ENCODE measurements around the gene PLLP. TPM values are rescaled to one million over a fixed set of nuclear protein-coding genes. Genes with fewer than 3 reads are reported as not detected.

The PLLP gene
- total RNA-seq, 4 donors from 2014 or later = 13.6 to 38.5 (median 30.1) TPM

DNA sequence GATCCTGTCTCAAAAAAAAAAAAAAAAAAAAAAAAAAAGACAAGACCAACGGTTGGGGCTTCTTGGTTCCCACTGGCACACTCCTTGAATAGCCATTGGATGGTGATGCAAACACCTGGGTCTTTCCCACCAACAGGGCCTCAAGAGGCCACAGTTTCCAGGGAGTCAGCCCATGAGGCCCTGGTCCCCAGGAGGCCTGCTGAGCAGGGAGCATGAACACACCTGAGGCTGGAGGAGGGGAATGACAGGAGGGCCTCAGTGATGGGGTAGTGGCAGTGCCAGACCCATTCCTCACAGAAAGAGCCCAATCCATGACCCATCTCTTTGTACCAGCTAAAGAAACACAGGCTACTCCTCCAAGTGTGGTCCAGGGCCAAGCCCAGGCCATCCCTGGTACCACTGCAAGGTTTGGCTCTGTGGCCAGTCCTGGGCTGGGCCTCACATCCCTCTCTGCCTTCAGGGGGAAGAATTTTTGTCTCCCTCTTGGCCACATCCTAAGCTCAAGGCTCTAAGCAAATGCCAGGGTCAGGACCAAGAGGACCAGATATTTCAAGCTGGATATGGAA lies 25.5 kb downstream of the PLLP start:
- H3K27me3 ChIP-seq = no peaks in the 10 kb centered on the region
- intact Hi-C loops (cut with DNase I) = no loop called here
- no peak for DNase-seq
- peaks cover 0 to 9% of the 10 kb centered on the region in 2 donors for H3K4me1 ChIP-seq
- WGBS, 2 donors = 74 to 84% methylated on average over 1 of the region's 1 CpG
- H3K27ac ChIP-seq = no peak overlapping the region
- no peak overlapping the region for H3K4me3 ChIP-seq (replicated peaks in 1 of 3)
- TF ChIP-seq, protein P1, sequence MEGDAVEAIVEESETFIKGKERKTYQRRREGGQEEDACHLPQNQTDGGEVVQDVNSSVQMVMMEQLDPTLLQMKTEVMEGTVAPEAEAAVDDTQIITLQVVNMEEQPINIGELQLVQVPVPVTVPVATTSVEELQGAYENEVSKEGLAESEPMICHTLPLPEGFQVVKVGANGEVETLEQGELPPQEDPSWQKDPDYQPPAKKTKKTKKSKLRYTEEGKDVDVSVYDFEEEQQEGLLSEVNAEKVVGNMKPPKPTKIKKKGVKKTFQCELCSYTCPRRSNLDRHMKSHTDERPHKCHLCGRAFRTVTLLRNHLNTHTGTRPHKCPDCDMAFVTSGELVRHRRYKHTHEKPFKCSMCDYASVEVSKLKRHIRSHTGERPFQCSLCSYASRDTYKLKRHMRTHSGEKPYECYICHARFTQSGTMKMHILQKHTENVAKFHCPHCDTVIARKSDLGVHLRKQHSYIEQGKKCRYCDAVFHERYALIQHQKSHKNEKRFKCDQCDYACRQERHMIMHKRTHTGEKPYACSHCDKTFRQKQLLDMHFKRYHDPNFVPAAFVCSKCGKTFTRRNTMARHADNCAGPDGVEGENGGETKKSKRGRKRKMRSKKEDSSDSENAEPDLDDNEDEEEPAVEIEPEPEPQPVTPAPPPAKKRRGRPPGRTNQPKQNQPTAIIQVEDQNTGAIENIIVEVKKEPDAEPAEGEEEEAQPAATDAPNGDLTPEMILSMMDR (IDR thresholded peaks at IDR 0.05) = no peak
- TF ChIP-seq POLR2A (IDR thresholded peaks at IDR 0.05) = no peak
- H3K36me3 ChIP-seq = peaks cover 0 to 14% of the 10 kb centered on the region in 2 donors
- no peaks in the 10 kb centered on the region for H3K9me3 ChIP-seq

DNA sequence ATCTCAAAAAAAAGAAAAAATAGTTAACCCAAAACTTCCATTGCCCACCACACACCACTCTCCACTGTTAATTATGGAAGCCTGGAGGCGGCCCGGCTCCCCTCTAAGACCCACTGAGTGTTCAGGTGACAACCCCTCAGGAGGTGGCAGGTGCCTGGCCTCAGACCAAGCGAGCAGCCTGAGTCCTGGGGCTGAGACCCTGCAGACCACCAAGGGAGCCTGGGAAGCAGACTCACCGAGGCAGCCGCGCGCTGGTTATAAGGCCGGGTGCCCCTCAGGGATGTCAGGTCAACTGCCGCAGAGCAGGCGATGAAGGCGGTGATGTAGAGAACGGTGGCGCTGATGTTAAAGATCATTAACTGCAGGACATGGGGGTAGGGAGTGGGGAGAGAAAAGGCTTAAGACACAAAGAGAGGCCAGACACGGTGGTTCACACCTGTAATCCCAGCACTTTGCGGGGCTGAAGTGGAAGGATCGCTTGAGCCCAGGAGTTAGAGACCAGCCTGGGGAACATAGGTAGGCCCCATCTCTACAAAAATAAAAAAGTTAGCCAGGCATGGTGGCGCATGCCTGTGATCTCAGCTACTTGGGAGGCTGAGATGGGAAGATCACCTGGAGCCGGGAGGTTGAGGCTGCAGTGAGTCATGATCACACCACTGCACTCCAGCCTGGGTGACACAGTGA lies 26.1 kb downstream of the PLLP start:
- peak overlapping the region in 1 of 3 donors; percentile 30 for H3K27ac ChIP-seq
- peaks cover 0 to 18% of the 10 kb centered on the region in 2 donors for H3K36me3 ChIP-seq
- no peaks in the 10 kb centered on the region for H3K9me3 ChIP-seq
- H3K4me3 ChIP-seq (replicated peaks in 1 of 3) = no peak overlapping the region
- no peak for TF ChIP-seq POLR2A (IDR thresholded peaks at IDR 0.05)
- TF ChIP-seq, protein P1 (IDR thresholded peaks at IDR 0.05) = no peak
- H3K4me1 ChIP-seq = peaks cover 0 to 6% of the 10 kb centered on the region in 2 donors
- intact Hi-C loops (cut with DNase I) = no loop called here
- 93 to 97% methylated on average over 18 of the region's 18 CpGs for WGBS, 2 donors
- no peak for DNase-seq
- no peaks in the 10 kb centered on the region for H3K27me3 ChIP-seq

DNA sequence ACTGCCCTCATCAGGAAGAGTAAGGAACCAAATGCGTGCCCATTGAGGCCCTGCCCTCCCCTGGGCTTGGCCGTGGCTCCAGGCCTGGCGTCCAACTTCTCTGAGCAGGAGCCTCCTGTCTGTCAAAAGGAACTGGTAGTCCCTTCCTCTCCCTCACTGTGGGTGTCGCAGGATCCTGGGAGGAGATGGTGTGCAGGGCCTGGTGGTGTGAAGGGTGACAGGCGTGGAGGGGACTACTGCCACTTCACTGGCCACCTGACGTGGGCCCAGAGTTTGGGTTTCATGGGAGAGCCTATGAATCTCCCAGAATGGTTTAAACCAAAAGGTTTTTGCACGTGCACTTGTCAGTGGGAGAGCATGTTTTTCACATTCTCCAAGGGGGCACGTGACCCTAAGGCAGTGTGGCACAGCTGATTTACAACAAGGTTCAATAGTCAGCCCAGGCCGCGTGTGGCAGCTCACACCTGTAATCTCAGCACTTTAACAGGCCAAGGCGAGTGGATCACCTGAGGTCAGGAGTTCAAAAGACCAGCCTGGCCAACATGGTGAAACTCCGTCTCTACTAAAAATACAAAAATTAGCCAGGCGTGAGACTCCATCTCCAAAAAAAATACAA lies 26.9 kb downstream of the PLLP start:
- intact Hi-C loops (cut with DNase I) = no loop called here
- no peak for DNase-seq
- WGBS, 2 donors = 82 to 84% methylated on average over 10 to 13 of the region's 13 CpGs
- H3K36me3 ChIP-seq = peaks cover 4 to 26% of the 10 kb centered on the region in 2 donors
- H3K4me1 ChIP-seq = peaks cover 0 to 6% of the 10 kb centered on the region in 2 donors
- no peak overlapping the region for H3K4me3 ChIP-seq (replicated peaks in 1 of 3)
- no peak for TF ChIP-seq POLR2A (IDR thresholded peaks at IDR 0.05)
- TF ChIP-seq, protein P1 (IDR thresholded peaks at IDR 0.05) = peak in 1 of 6 experiments; percentile 3
- no peak overlapping the region for H3K27ac ChIP-seq
- H3K27me3 ChIP-seq = no peaks in the 10 kb centered on the region
- no peaks in the 10 kb centered on the region for H3K9me3 ChIP-seq

DNA sequence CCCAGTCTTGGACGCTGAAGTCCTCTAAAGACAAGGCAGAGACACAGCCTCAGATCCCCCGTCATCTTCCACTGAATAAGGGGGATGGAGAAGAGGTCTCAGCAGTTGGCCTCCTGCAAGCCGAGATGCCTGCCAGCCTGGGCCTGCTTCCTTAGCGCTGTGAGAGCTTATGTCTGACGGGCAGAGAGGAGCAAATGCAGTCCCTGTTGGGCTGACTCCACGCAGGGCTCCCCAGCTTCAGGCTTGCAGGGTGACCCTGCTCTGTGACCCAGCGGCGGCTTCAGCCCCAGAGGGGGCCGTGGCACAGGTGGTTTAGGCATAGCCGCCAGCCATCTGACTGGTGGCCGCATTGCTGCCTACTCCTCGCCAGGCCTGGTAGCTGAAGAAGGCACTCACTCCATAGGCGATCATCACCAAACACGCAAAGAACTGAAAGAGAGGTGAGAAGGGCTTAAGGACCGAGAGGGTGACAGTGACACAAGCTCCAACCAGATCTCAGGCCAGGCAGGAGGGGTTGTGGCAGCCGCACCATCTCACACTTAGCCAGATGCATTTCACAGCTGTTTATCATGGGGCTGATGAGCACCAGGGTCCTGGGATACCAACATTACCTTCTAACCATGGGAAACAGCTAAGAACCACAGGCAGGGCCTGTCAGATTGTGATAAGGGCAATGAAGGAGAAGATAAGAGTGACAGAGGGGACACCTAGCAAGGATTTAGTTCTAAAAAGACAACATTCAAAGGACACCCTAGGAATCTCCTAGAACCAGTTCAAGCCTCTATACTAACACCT lies 27.7 kb downstream of the PLLP start:
- TF ChIP-seq POLR2A (IDR thresholded peaks at IDR 0.05) = no peak
- Histone ChIP-seq H3K4me3 (replicated peaks in 1 of 3) (no peak overlapping the region), H3K27ac (no peak overlapping the region), H3K36me3 (peaks cover 6 to 34% of the 10 kb centered on the region in 2 donors), H3K4me1 (peaks cover 0 to 6% of the 10 kb centered on the region in 2 donors), H3K27me3 (no peaks in the 10 kb centered on the region), H3K9me3 (no peaks in the 10 kb centered on the region)
- DNase-seq = no peak
- WGBS, 2 donors = 92 to 98% methylated on average over 11 to 13 of the region's 16 CpGs
- intact Hi-C loops (cut with DNase I) = no loop called here

DNA sequence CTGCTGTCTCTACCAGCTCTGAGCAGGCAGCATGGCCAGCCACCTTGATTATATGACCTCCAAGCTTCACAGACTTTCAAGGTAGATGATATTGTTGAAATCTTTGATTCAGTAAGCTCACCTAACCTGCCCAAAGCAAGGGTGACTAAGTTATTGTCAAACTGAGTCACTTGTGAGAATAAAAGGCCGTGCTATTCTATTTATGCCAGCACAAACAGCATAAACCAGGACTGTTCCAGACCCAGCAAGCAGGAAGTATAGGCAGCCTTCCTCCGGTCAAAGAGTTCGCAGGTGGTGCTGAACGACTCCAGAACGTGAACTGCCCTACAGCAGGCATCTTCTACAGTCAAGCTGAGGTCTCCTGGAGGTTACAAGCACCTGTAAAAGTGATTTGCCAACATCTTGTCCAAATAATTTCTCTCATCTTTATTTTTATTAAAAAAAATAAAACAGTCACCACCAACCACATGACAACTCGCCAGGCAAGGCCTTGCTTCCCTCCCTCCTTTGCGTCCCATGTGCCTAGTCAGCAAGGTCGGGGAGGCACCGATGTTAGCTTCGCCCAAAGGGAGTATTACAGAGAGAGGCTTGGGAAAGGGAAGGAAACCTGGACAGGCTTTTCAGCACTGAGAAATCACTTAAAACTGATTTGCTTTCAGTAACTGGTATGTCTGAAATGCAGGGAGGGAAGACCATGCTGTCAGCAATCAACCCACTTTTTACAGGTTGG lies 28.6 kb downstream of the PLLP start:
- H3K9me3 ChIP-seq = no peaks in the 10 kb centered on the region
- intact Hi-C loops (cut with DNase I) = no loop called here

More for the DNA sequence above, 28.6 kb downstream of the PLLP start:
- Histone ChIP-seq H3K4me1 (peaks cover 0 to 6% of the 10 kb centered on the region in 2 donors), H3K27ac (no peak overlapping the region), H3K36me3 (peaks cover 16 to 42% of the 10 kb centered on the region in 2 donors), H3K27me3 (no peaks in the 10 kb centered on the region), H3K4me3 (replicated peaks in 1 of 3) (no peak overlapping the region)
- DNase-seq = no peak
- no peak for TF ChIP-seq POLR2A (IDR thresholded peaks at IDR 0.05)
- TF ChIP-seq, protein P1 (IDR thresholded peaks at IDR 0.05) = no peak
- WGBS, 2 donors = 88 to 96% methylated on average over 10 of the region's 10 CpGs
